NCI-H1048 (cell line): ENCODE data around the gene GPR162.
"Not testable (repeated sequence)": the region's sequence is repeated elsewhere in the genome, so short reads cannot be mapped to it uniquely, and the experiment has no call there.

Experiments used
- DNase-seq: peaks from one replicate; lab custom pipeline; 2025; lab: John Stamatoyannopoulos, UW

GPR162 gene

DNA sequence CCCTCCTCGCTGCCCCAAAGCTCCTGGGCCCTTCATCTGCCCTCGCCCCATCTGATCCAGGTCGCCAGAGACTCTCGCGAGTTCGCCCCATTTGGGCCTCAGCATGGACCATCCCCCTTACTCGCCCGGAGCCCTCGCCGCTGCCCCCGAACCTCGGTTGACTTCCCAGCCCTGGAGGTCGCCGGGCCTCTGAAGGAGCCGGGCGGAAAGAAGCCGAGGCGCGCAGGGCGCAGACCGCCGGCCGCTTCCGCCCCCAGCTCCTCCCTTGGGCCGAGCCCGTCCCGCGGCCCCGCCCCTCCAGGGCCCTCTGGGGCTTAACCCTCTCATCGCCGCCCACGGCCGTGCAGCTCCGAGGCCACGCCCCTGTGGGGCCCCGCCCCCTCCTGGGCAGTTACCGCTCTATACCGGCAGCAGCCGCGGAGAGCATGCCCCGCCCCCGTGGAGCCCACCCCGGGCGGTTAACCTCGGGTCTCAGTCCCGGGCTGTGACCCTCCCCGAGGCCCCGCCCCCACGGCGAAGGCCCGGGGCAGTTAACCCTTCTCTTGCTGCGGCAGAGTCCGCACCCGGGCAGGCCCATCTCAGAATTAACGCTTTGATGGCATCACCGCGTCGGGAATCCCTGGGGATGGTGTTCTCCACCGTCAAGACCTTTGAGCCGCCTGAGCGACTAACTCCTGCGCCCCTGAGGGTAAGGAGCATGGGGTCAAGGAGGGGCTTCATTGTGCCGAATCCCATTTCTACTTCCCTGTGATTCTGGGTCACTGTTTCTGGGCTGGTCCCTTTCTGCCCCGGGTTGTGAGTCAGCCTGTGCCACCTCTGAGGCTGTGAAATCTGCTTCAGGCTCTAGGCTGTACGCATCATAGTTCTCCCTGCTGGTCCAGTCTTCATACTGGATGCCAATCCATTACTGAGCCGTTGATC is 51.7 kb downstream of the GPR162 start, which contains the start of gene SPSB2:
Gene SPSB2, minus strand, starts transcription at position 210 of the 921 bp plus-strand sequence. CDS start 402 bp downstream, outside the sequence.
- peak; percentile 86 for DNase-seq

DNA sequence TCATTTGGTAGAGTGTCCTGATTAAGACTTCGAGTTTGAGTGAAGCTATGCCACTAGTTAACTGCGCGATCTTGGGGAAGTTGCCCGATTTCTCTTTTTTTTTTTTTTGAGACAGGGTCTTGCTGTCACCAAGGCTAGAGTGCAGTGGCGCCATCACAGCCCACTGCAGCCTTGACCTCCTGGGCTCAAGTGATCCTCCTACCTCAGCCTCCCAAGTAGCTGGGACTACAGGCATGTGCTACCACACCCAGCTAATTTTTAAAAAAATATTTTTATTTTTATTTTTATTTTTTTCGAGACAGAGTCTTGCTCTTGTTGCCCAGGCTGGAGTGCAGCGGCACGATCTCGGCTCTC is 52.4 kb downstream of the GPR162 start:
- DNase-seq: not testable (repeated sequence)
